ENCODE data around the gene UQCR10. TPM values are rescaled to one million over a fixed set of nuclear protein-coding genes. Genes with fewer than 3 reads are reported as not detected.

UQCR10 gene
- total RNA-seq, 1 donor from 2014 or later: 80.3 TPM

- Histone ChIP-seq H3K36me3 (peaks cover 30% of the 10 kb centered on the region), H3K9me3 (no peaks in the 10 kb centered on the region), H3K27me3 (ENCODE audit: low read depth) (no peaks in the 10 kb centered on the region), H3K4me1 (peaks cover 39% of the 10 kb centered on the region), H3K27ac (peak overlapping the region; percentile 86), H3K4me3 (peak overlapping the region; percentile 98)
- TF ChIP-seq CTCF (IDR thresholded peaks at IDR 0.05): no peak
- DNase-seq: no peak
- ATAC-seq: no peak
- intact Hi-C loops (cut with DNase I): no loop called here
These were observed 1.0 kb downstream of the UQCR10 start for GRCh38 chr22:29768052-29768693.

GRCh38 chr22:29769723-29770321, 2.7 kb downstream of the UQCR10 start:
- DNase-seq (no peak), ATAC-seq (peak; percentile 2 to 6)
- H3K9me3 ChIP-seq: no peaks in the 10 kb centered on the region
- peaks cover 30% of the 10 kb centered on the region for H3K36me3 ChIP-seq
- H3K4me3 ChIP-seq: no peak overlapping the region
- peaks cover 39% of the 10 kb centered on the region for H3K4me1 ChIP-seq
- H3K27ac ChIP-seq: no peak overlapping the region
- TF ChIP-seq CTCF (IDR thresholded peaks at IDR 0.05): no peak
- intact Hi-C loops (cut with DNase I): no loop called here
- no peaks in the 10 kb centered on the region for H3K27me3 ChIP-seq (ENCODE audit: low read depth)

GRCh38 chr22:29772170-29772641, 5.0 kb downstream of the UQCR10 start:
- ATAC-seq (peak in 1 of 2 donors; percentile 39), DNase-seq (no peak)
- no peak overlapping the region for H3K4me3 ChIP-seq
- H3K27ac ChIP-seq: no peak overlapping the region
- intact Hi-C loops (cut with DNase I): no loop called here
- no peaks in the 10 kb centered on the region for H3K9me3 ChIP-seq
- H3K4me1 ChIP-seq: peaks cover 26% of the 10 kb centered on the region
- peaks cover 30% of the 10 kb centered on the region for H3K36me3 ChIP-seq
- TF ChIP-seq CTCF (IDR thresholded peaks at IDR 0.05): peak; percentile 22
- H3K27me3 ChIP-seq (ENCODE audit: low read depth): no peaks in the 10 kb centered on the region

- peaks cover 30% of the 10 kb centered on the region for H3K36me3 ChIP-seq
- no peak for DNase-seq
- no peak for ATAC-seq
These were observed 6.1 kb downstream of the UQCR10 start for GRCh38 chr22:29773233-29773632.

GRCh38 chr22:29780220-29780619, 13.1 kb downstream of the UQCR10 start:
- Histone ChIP-seq H3K9me3 (no peaks in the 10 kb centered on the region), H3K27me3 (ENCODE audit: low read depth) (no peaks in the 10 kb centered on the region), H3K4me3 (no peak overlapping the region), H3K36me3 (no peaks in the 10 kb centered on the region), H3K4me1 (peaks cover 11% of the 10 kb centered on the region), H3K27ac (no peak overlapping the region)
- DNase-seq (no peak), ATAC-seq (no peak)
- intact Hi-C loops (cut with DNase I): no loop called here
- no peak for TF ChIP-seq CTCF (IDR thresholded peaks at IDR 0.05)

More at GRCh38 chr22:29773233-29773632, 6.1 kb downstream of the UQCR10 start:
- Histone ChIP-seq H3K4me1 (peaks cover 19% of the 10 kb centered on the region), H3K9me3 (no peaks in the 10 kb centered on the region), H3K27ac (no peak overlapping the region), H3K27me3 (ENCODE audit: low read depth) (no peaks in the 10 kb centered on the region), H3K4me3 (no peak overlapping the region)
- TF ChIP-seq CTCF (IDR thresholded peaks at IDR 0.05): no peak
- intact Hi-C loops (cut with DNase I): no loop called here

Data from lower lobe of right lung (tissue), 2 donors.